Lung microvascular endothelial cell (primary cell): ENCODE data around the gene ITPK1. TPM values are rescaled to one million over a fixed set of nuclear protein-coding genes. Genes with fewer than 3 reads are reported as not detected.

Source experiments
- DNase-seq, 2 donors: peaks; one replicate each; pipeline versions ENCODE4 v3.0.0 to v3.0.0-alpha.2; 2010; ENCODE audit warnings: low read depth in 2 of 2
- total RNA-seq: library from RNA; depleted of rRNA; stranded (reverse); fragments of >200 nt; gene quantifications from 2 replicates; pipeline ENCODE4 v1.2.1, GENCODE V29; 2014

Gene ITPK1
- total RNA-seq, 1 donor from 2014 or later = 15.7 TPM

GRCh38 chr14:93061380-93062012, 54.2 kb downstream of the ITPK1 start:
- DNase-seq = no peak

GRCh38 chr14:93060841-93061240, 54.9 kb downstream of the ITPK1 start:
- DNase-seq = no peak

GRCh38 chr14:93059917-93060545, 55.7 kb downstream of the ITPK1 start:
- no peak for DNase-seq

GRCh38 chr14:93059260-93059659, 56.5 kb downstream of the ITPK1 start:
- no peak for DNase-seq

- no peak for DNase-seq
Measured at GRCh38 chr14:93057586-93058280, 58.0 kb downstream of the ITPK1 start.

- no peak for DNase-seq
Measured at GRCh38 chr14:93056840-93057585, 58.7 kb downstream of the ITPK1 start.

- DNase-seq = peak; percentile 24 to 34
Measured at GRCh38 chr14:93056166-93056839, 59.4 kb downstream of the ITPK1 start.

GRCh38 chr14:93055651-93056115, 60.0 kb downstream of the ITPK1 start:
- no peak for DNase-seq

- DNase-seq = no peak
Measured at GRCh38 chr14:93054876-93055275, 60.8 kb downstream of the ITPK1 start.

GRCh38 chr14:93054006-93054405, 61.7 kb downstream of the ITPK1 start:
- DNase-seq = no peak

GRCh38 chr14:93051600-93052546, 63.9 kb downstream of the ITPK1 start:
- DNase-seq = no peak

- no peak for DNase-seq
Measured at GRCh38 chr14:93050761-93051160, 65.0 kb downstream of the ITPK1 start.

GRCh38 chr14:93049867-93050331, 65.8 kb downstream of the ITPK1 start:
- peak in 1 of 2 donors; percentile 52 for DNase-seq

GRCh38 chr14:93049315-93049714, 66.4 kb downstream of the ITPK1 start:
- no peak for DNase-seq

- no peak for DNase-seq
Measured at GRCh38 chr14:93048843-93049242, 66.9 kb downstream of the ITPK1 start.

- DNase-seq = peak in 1 of 2 donors; percentile 36
Measured at GRCh38 chr14:93047661-93048060, 68.1 kb downstream of the ITPK1 start.

- DNase-seq = no peak
Measured at GRCh38 chr14:93047157-93047556, 68.6 kb downstream of the ITPK1 start.

GRCh38 chr14:93046705-93047050, 69.0 kb downstream of the ITPK1 start:
- DNase-seq = no peak

- DNase-seq = no peak
Measured at GRCh38 chr14:93045965-93046704, 69.6 kb downstream of the ITPK1 start.
